HepG2 (cell line): ENCODE data around the gene FLT3LG. TPM values are rescaled to one million over a fixed set of nuclear protein-coding genes. Genes with fewer than 3 reads are reported as not detected.

Experiments
- ATF7-NPFF ChIP-seq: sonication (generic); formaldehyde crosslinking; IDR thresholded peaks from 2 replicates; pipeline ENCODE4 v1.8.1; 2023; ENCODE audit warnings: mild to moderate bottlenecking, low read depth, missing genetic modification reagents, moderate library complexity
- GATAD2A ChIP-seq: IDR thresholded peaks from 2 replicates; pipeline ENCODE4 v1.6.1; 2016
- HOXA5 ChIP-seq: sonication (generic); formaldehyde crosslinking; IDR thresholded peaks from 2 replicates; pipeline ENCODE4 v1.4.0; 2020; ENCODE audit warnings: missing genetic modification reagents
- LBX2 ChIP-seq: sonication (generic); formaldehyde crosslinking; IDR thresholded peaks from 2 replicates; pipeline ENCODE4 v1.5.0; 2020; ENCODE audit warnings: missing genetic modification reagents, mild to moderate bottlenecking, borderline replicate concordance
- MAFK ChIP-seq, 2 experiments: IDR thresholded peaks in 1 of 2; conservative IDR thresholded peaks in 1 of 2; 2 replicates each; pipeline ENCODE4 v1.6.1; 2011; ENCODE audit warnings: improper control_type of control experiment in 2 of 2, low read length in 2 of 2
- MBNL3 ChIP-seq: fragments of 250-450 bp; sonication (Bioruptor Pico); conservative IDR thresholded peaks from 2 replicates; pipeline ENCODE4 v1.8.0; 2022; ENCODE audit warnings: mild to moderate bottlenecking, inconsistent platforms
- MLXIP ChIP-seq: sonication (generic); formaldehyde crosslinking; IDR thresholded peaks from 2 replicates; pipeline ENCODE4 v1.9.0; 2021; ENCODE audit warnings: missing genetic modification reagents, borderline replicate concordance
- NFATC3 ChIP-seq: sonication (generic); formaldehyde crosslinking; IDR thresholded peaks from 2 replicates; pipeline ENCODE4 v1.5.1; 2020; ENCODE audit warnings: mild to moderate bottlenecking, missing genetic modification reagents
- NR2F6 ChIP-seq, 2 experiments: IDR thresholded peaks; 2 replicates each; pipeline ENCODE4 v1.6.1; 2016; ENCODE audit warnings: antibody characterized with exemption in 1 of 2, mild to moderate bottlenecking in 1 of 2
- REST ChIP-seq, 2 experiments: IDR thresholded peaks; 2 replicates each; pipeline ENCODE4 v1.6.1; 2011 to 2012; ENCODE audit warnings: low read length in 2 of 2, borderline replicate concordance in 1 of 2, low read depth in 1 of 2, mild to moderate bottlenecking in 1 of 2, moderate library complexity in 1 of 2
- SP4 ChIP-seq: sonication (generic); formaldehyde crosslinking; IDR thresholded peaks from 2 replicates; pipeline ENCODE4 v1.8.1; 2023; ENCODE audit warnings: mild to moderate bottlenecking, missing genetic modification reagents
- TFDP2 ChIP-seq: sonication (generic); formaldehyde crosslinking; IDR thresholded peaks from 2 replicates; pipeline ENCODE4 v1.4.0; 2020; ENCODE audit warnings: missing genetic modification reagents
- THAP9 ChIP-seq: sonication (generic); formaldehyde crosslinking; IDR thresholded peaks from 2 replicates; pipeline ENCODE4; 2020; ENCODE audit warnings: missing genetic modification reagents, mild to moderate bottlenecking, borderline replicate concordance
- ZGPAT ChIP-seq: IDR thresholded peaks from 2 replicates; pipeline ENCODE4 v1.6.1; 2016; ENCODE audit warnings: mild to moderate bottlenecking
- ZNF430 ChIP-seq: sonication (generic); formaldehyde crosslinking; IDR thresholded peaks from 2 replicates; pipeline ENCODE4 v1.9.0; 2021; ENCODE audit warnings: mild to moderate bottlenecking, missing genetic modification reagents
- ZNF510 ChIP-seq: sonication (generic); formaldehyde crosslinking; IDR thresholded peaks from 2 replicates; pipeline ENCODE4 v1.4.0; 2020; ENCODE audit warnings: low read depth, mild to moderate bottlenecking, missing genetic modification reagents
- polyA plus RNA-seq, 8 experiments: library from polyadenylated mRNA; depleted of rRNA in 3 of 8; stranded (reverse) in 7 of 8; unstranded in 1 of 8; fragments of >200 nt; fragmentation: Illumina TruSeq in 4 of 8; extraction: Trizol in 4 of 8; gene quantifications; 2 replicates each; pipeline versions ENCODE4 v1.2.1 to v1.2.3, GENCODE V29; 2011 to 2016; ENCODE audit warnings: low read depth in 4 of 8, missing spikeins in 1 of 8, mixed read lengths in 1 of 8; ENCODE audit not compliant: insufficient read depth in 1 of 8
- total RNA-seq, 5 experiments: library from RNA; depleted of rRNA; stranded (reverse); fragments of >200 nt; fragmentation: Illumina TruSeq; extraction: Trizol; gene quantifications; 2 replicates each; pipeline ENCODE4 v1.2.3, GENCODE V29; 2016; ENCODE audit warnings: low read depth in 1 of 5

FLT3LG gene
- total and polyA plus RNA-seq, 2 of the 13 experiments (the other 11 are each of a cell fraction or from before 2014, with no cell fraction given): 1.5 to 2.6 TPM

- TF ChIP-seq TFDP2 (CRISPR knock-in tag): no peak
- no peak for TF ChIP-seq ZNF430
- TF ChIP-seq ZNF510 (CRISPR knock-in tag): no peak
- no peak for TF ChIP-seq LBX2
- 0 out of 2 replicates have a peak, but pooled peaks have one; percentile 12 for TF ChIP-seq GATAD2A
- no peak for TF ChIP-seq HOXA5 (CRISPR knock-in tag)
- no peak for TF ChIP-seq MLXIP (CRISPR knock-in tag)
- TF ChIP-seq ATF7-NPFF (CRISPR knock-in tag): no peak
- TF ChIP-seq THAP9: peak; percentile 100
- peak; percentile 27; the same call in 1 of the 2 replicates for TF ChIP-seq SP4 (CRISPR knock-in tag)
- TF ChIP-seq NR2F6 (IDR thresholded peaks at IDR 0.05): no peak
- 0 out of 2 replicates have a peak, but pooled peaks have one; percentile 29 for TF ChIP-seq NR2F6 (CRISPR knock-in tag; IDR thresholded peaks at IDR 0.05)
- TF ChIP-seq ZGPAT (CRISPR knock-in tag): peak; percentile 55
- no peak for TF ChIP-seq NFATC3 (CRISPR knock-in tag)
- TF ChIP-seq REST (IDR thresholded peaks at IDR 0.05; ENCODE audit: borderline replicate concordance in 1 of 2, low read depth in 1 of 2, low read length in 2 of 2): no peak
- TF ChIP-seq MBNL3 (CRISPR knock-in tag): no peak
- no peak for TF ChIP-seq MAFK (conservative IDR thresholded peaks at IDR 0.05 in 1 of 2, IDR thresholded peaks at IDR 0.05 in 1 of 2; ENCODE audit: low read length in 2 of 2)
These were observed 32.6 kb downstream of the FLT3LG start (continued) for GRCh38 chr19:49506575-49507105.
